ENCODE results near the gene NT5C1A. TPM values are rescaled to one million over a fixed set of nuclear protein-coding genes. Genes with fewer than 3 reads are reported as not detected.

NT5C1A gene
- total RNA-seq, 1 donor from 2014 or later = 0.56 TPM

DNA sequence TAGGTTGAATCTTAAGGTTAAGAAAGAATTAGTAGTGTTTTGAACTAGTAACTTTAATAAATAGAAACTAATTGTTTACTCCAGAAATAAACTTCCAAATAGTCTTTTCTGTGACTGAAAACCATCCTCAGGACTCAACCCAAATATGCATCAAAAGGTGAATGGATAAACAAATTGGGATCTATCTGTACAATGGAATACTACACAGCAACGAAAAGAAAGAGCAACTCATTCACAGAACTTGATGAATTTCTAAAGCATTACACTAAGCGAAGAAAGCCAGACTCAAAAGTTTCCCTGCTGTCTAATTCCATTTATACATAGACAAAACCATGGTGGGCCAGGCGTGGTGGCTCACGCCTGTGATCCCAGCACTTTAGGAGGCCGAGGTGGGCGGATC, 57.4 kb downstream of the NT5C1A start:
- intact Hi-C loops (cut with micrococcal nuclease) = no loop called here
- no peak overlapping the region for H3K27ac Mint-ChIP-seq
- H3K36me3 Mint-ChIP-seq (ENCODE audit: low read depth) = no peaks in the 10 kb centered on the region
- no peaks in the 10 kb centered on the region for H3K9me3 Mint-ChIP-seq
- DNase-seq = no peak
- H3K4me3 Mint-ChIP-seq = no peak overlapping the region
- peaks cover 13% of the 10 kb centered on the region for H3K27me3 Mint-ChIP-seq
- H3K4me1 Mint-ChIP-seq = peaks cover 3% of the 10 kb centered on the region

DNA sequence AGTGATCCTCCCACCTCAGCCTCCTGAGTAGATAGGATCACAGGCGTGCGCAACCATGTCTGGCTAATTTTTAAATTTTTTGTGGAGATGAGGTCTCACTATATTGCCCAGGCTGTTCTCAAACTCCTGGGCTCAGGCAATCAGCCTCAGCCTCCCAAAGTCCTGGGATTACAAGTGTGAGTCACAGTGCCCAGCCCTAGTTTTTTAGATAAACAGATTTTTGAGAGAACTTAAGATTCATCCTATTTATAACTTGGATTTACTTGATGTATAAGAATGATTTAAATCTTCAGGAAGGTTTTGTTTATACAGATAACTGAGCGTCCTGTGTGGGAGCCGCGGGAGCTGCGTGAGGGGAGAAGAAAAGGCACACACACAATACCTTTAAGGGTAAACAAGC, 58.7 kb downstream of the NT5C1A start:
- intact Hi-C loops (cut with micrococcal nuclease) = no loop called here
- H3K4me1 Mint-ChIP-seq = peaks cover 8% of the 10 kb centered on the region
- peaks cover 9% of the 10 kb centered on the region for H3K27me3 Mint-ChIP-seq
- H3K9me3 Mint-ChIP-seq = no peaks in the 10 kb centered on the region
- no peaks in the 10 kb centered on the region for H3K36me3 Mint-ChIP-seq (ENCODE audit: low read depth)
- DNase-seq = no peak
- H3K27ac Mint-ChIP-seq = no peak overlapping the region
- H3K4me3 Mint-ChIP-seq = no peak overlapping the region

DNA sequence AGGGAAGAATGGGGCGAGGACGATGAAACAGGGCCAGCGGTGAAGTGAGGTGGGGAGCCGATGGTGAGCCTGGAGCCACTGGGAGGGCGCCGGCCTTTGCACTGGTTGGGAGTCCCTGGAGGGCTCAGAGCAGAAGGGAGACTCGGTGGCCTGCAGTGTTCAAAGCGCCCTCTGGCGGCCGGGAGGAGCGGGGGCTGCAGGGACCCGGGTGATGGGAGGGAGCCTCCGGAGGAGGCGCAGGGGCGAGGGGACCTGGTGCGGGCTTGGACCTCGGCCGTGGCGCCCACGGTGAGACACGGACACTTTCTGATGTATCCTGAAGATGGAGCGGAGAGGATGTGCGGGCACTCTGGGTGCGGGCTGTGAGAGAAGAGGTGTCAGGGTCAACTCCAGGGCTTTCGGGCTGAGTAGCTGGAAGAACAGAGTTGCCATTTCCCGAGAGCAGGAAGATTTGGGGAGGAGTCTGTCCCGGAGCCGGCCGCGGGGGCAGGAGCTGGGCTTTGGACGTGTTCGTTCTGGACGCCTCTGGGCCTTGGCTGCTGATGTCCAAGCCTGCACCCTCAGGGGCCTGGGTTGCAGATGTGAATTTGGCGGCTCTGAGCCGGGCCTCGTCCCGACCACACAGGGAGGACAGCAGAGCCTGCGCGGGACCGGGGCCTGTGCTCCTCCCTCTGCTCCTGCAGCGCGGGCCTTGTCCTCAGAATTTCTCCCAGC, 62.1 kb downstream of the NT5C1A start:
- H3K36me3 Mint-ChIP-seq (ENCODE audit: low read depth) = no peaks in the 10 kb centered on the region

More for the DNA sequence above, 62.1 kb downstream of the NT5C1A start:
- H3K27me3 Mint-ChIP-seq = no peaks in the 10 kb centered on the region
- peak overlapping the region; percentile 27 for H3K4me3 Mint-ChIP-seq
- peaks cover 12% of the 10 kb centered on the region for H3K4me1 Mint-ChIP-seq
- H3K9me3 Mint-ChIP-seq = no peaks in the 10 kb centered on the region
- H3K27ac Mint-ChIP-seq = no peak overlapping the region
- intact Hi-C loops (cut with micrococcal nuclease) = loop anchor here (10.0 kb wide), 1 partner anchor 185 kb away; no protein-coding TSS in a partner anchor
- peak; percentile 94 for DNase-seq

Other genes with a start within 250 kb of the NT5C1A start
- not detected in 2 replicates for gene BMP8A, start 180.5 kb downstream of the NT5C1A start, total RNA-seq
- gene PABPC4, start 95.3 kb downstream of the NT5C1A start, total RNA-seq = 337 and 353 TPM in 2 replicates
- gene HEYL, start 32.5 kb downstream of the NT5C1A start, total RNA-seq = not detected in 2 replicates
- 0.38 and 0.44 TPM in 2 replicates for gene HPCAL4, start 19.3 kb upstream of the NT5C1A start, total RNA-seq
- 71.3 and 76.7 TPM in 2 replicates for gene PPIE, start 66.8 kb upstream of the NT5C1A start, total RNA-seq
- 1.5 and 1.8 TPM in 2 replicates for gene OXCT2, start 99.2 kb upstream of the NT5C1A start, total RNA-seq
- gene BMP8B, start 116.8 kb upstream of the NT5C1A start, total RNA-seq = 0.37 and 0.43 TPM in 2 replicates
- 28.2 and 28.4 TPM in 2 replicates for gene TRIT1, start 211.4 kb upstream of the NT5C1A start, total RNA-seq
- gene MYCL, start 229.8 kb upstream of the NT5C1A start, total RNA-seq = 0.42 and 0.57 TPM in 2 replicates

Measured in activated CD4-positive, alpha-beta T cell treated with anti-CD3 and anti-CD28 coated beads, Interleukin-2, amount 10 ng/mL, durations not matched to agents 24 days and 14 days (primary cell).